Ovary (tissue), 9 donors: ENCODE results near the gene ARHGEF10L. TPM values are rescaled to one million over a fixed set of nuclear protein-coding genes. Genes with fewer than 3 reads are reported as not detected.

Experiments
- DNase-seq, 5 donors: peaks; one replicate each; pipeline ENCODE4 v3.0.0-alpha.2; 2019 to 2020
- H3K27ac ChIP-seq, 2 donors: fragments of 200-600 bp; one replicate each; pipeline versions ENCODE4 v1.5.1 to v1.8.0; 2019 to 2022
- H3K27me3 ChIP-seq: fragments of 200-600 bp; one replicate; pipeline ENCODE4 v1.8.0; 2022
- H3K36me3 ChIP-seq: fragments of 200-600 bp; sonication (generic); one replicate; pipeline ENCODE4 v1.5.1; 2019
- H3K4me1 ChIP-seq: one replicate; pipeline ENCODE4 v1.8.1; 2013; ENCODE audit warnings: mild to moderate bottlenecking, moderate library complexity; ENCODE audit not compliant: insufficient read depth
- H3K4me3 ChIP-seq: fragments of 200-600 bp; sonication (generic); one replicate; pipeline ENCODE4 v1.5.1; 2017
- H3K9me3 ChIP-seq, 2 donors: fragments of 200-600 bp in 1 of 2; sonication (generic) in 1 of 2; one replicate each; pipeline versions ENCODE4 v1.5.1 to v1.8.1; 2013 to 2019; ENCODE audit warnings: mild to moderate bottlenecking in 1 of 2, moderate library complexity in 1 of 2
- CTCF ChIP-seq, 3 donors: fragments of 450-650 bp in 2 of 3; fragments of 200-600 bp in 1 of 3; IDR thresholded peaks; one replicate each; pipeline versions ENCODE4 v1.5.1 to v1.8.0; 2016 to 2022; ENCODE audit warnings: antibody characterized with exemption in 3 of 3, mild to moderate bottlenecking in 1 of 3
- EP300 ChIP-seq: sonication (generic); formaldehyde crosslinking; IDR thresholded peaks from one replicate; pipeline ENCODE4 v1.6.1; 2017; ENCODE audit warnings: antibody characterized with exemption
- POLR2A ChIP-seq: fragments of 450-650 bp; IDR thresholded peaks from one replicate; pipeline ENCODE4 v1.6.1; 2017; ENCODE audit warnings: antibody characterized with exemption, mild to moderate bottlenecking, moderate library complexity
- WGBS, 3 donors: extraction: QIAGEN DNeasy Blood & Tissue Kit in 1 of 3; methylation state at CpG; one replicate each; pipeline versions ENCODE4 v1.1.5 to v1.1.7; 2013 to 2017; 5-methylcytosine and 5-hydroxymethylcytosine counted together
- intact Hi-C, 4 donors: fragments of 100-400 bp; cut with DNase I; formaldehyde crosslinking; loops; one replicate each; pipeline versions ENCODE4 v1.11.0 to v1.15.1; 2022 to 2023
- polyA plus RNA-seq, 2 donors: library from polyadenylated mRNA; stranded (reverse); fragments of 200-250 nt in 1 of 2; fragments of 350-450 nt in 1 of 2; fragmentation: Illumina TruSeq in 1 of 2; extraction: RNeasy Lipid Tissue Mini Kit (QIAGEN cat#74804) in 1 of 2; gene quantifications; one replicate each; pipeline ENCODE4 v1.2.3, GENCODE V29; 2013 to 2014
- total RNA-seq, 7 donors: library from RNA; depleted of rRNA in 2 of 7; stranded (reverse); fragments of >200 nt in 2 of 7; fragmentation: NEBNext Ultra II Directional in 3 of 7; extraction: Animal tissue kit (Norgen Biotek cat#: 25700) in 3 of 7; gene quantifications; one replicate each; pipeline versions ENCODE4 v1.1.0 to v1.2.4, GENCODE V29; 2016 to 2023
- donor health status: DM: no; HTN: no; CAD: no; lungs with moderate emphysema.
- donor health status: DM: no; HTN: no; CAD: no.
- donor health status: Bipolar disorder and iron deficiency.
- donor health status: DM: yes; HTN: yes; CAD: no.
- donor health status: DM: no; HTN: no; CAD: no.
- donor health status: DM: yes; HTN: yes; CAD: no.

The ARHGEF10L gene
- total and polyA plus RNA-seq, 9 donors: 3.6 to 23.0 (median 18.3) TPM

GRCh38 chr1:17582124-17582774, 42.8 kb downstream of the ARHGEF10L start:
- Histone ChIP-seq H3K4me1 (peaks cover 3% of the 10 kb centered on the region), H3K36me3 (no peaks in the 10 kb centered on the region), H3K27me3 (no peaks in the 10 kb centered on the region), H3K27ac (no peak overlapping the region), H3K4me3 (no peak overlapping the region), H3K9me3 (no peaks in the 10 kb centered on the region)
- intact Hi-C loops: no loop called here
- WGBS, 3 donors: 70 to 75% (median 70%) methylated on average over 11 of the region's 11 CpGs
- DNase-seq: no peak
- TF ChIP-seq EP300: no peak
- no peak for TF ChIP-seq POLR2A
- TF ChIP-seq CTCF (IDR thresholded peaks at IDR 0.05): no peak

- H3K4me3 ChIP-seq: no peak overlapping the region
- H3K36me3 ChIP-seq: no peaks in the 10 kb centered on the region
- no peaks in the 10 kb centered on the region for H3K9me3 ChIP-seq
- intact Hi-C loops: no loop called here
- H3K27me3 ChIP-seq: no peaks in the 10 kb centered on the region
- H3K27ac ChIP-seq: no peak overlapping the region
- 93 to 96% (median 96%) methylated on average over 10 of the region's 10 CpGs for WGBS, 3 donors
- no peak for DNase-seq
- peaks cover 13% of the 10 kb centered on the region for H3K4me1 ChIP-seq
- TF ChIP-seq CTCF (IDR thresholded peaks at IDR 0.05): no peak
- TF ChIP-seq EP300: no peak
- TF ChIP-seq POLR2A: no peak
Measured at GRCh38 chr1:17584539-17584938, 45.0 kb downstream of the ARHGEF10L start.

- intact Hi-C loops: no loop called here
- H3K4me1 ChIP-seq: peaks cover 13% of the 10 kb centered on the region
- no peaks in the 10 kb centered on the region for H3K36me3 ChIP-seq
- no peaks in the 10 kb centered on the region for H3K9me3 ChIP-seq
- DNase-seq: no peak
- H3K27ac ChIP-seq: no peak overlapping the region
- TF ChIP-seq EP300: no peak
- TF ChIP-seq CTCF (IDR thresholded peaks at IDR 0.05): no peak
- no peak for TF ChIP-seq POLR2A
- 86 to 97% (median 91%) methylated on average over 9 of the region's 9 CpGs for WGBS, 3 donors
- H3K27me3 ChIP-seq: no peaks in the 10 kb centered on the region
- no peak overlapping the region for H3K4me3 ChIP-seq
Measured at GRCh38 chr1:17585266-17585987, 45.9 kb downstream of the ARHGEF10L start.

GRCh38 chr1:17586172-17586964, 46.9 kb downstream of the ARHGEF10L start:
- no peak for DNase-seq
- no peak for TF ChIP-seq CTCF (IDR thresholded peaks at IDR 0.05)
- TF ChIP-seq POLR2A: no peak
- TF ChIP-seq EP300: no peak
- Histone ChIP-seq H3K4me1 (peaks cover 13% of the 10 kb centered on the region), H3K4me3 (no peak overlapping the region), H3K9me3 (no peaks in the 10 kb centered on the region), H3K36me3 (no peaks in the 10 kb centered on the region), H3K27me3 (no peaks in the 10 kb centered on the region), H3K27ac (no peak overlapping the region)
- 70 to 72% (median 72%) methylated on average over 10 of the region's 10 CpGs for WGBS, 3 donors
- intact Hi-C loops: no loop called here
